ENCODE measurements around the gene CIBAR2.

DNA sequence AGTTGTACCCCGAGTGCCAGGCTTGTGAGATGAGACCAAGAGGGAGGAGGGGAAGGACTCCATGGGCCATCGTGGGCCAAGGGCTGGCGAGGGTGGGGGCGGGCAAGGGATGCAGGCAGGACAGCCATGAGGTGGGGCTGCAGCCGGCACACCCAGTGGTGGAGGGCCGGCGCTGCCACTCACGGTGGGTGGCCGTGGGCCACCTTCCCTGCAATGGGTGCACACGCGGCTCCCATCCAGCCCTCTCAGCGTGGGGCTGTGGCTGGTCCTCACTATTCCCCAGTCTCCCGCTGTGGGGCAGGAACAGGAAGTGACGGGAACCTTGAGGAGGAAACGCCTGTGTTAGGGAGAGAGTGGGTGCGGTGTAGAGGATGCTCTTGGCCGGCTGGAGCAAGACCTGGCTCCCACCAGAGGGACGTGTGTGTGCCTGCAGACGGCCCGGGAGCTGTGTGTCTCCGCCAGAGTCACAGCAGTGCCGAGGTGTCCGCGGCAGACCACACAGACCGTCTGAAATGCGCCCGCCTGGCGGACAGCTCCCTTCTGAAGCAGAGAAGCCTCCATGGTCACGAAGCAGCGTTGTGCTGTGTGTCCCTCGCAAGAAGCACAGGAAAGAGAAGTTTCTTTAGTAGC, 23.6 kb downstream of the CIBAR2 start:
- TF ChIP-seq EZH2 (IDR thresholded peaks at IDR 0.05; ENCODE audit: low read length, missing control alignments) = no peak
- TF ChIP-seq, protein P1, sequence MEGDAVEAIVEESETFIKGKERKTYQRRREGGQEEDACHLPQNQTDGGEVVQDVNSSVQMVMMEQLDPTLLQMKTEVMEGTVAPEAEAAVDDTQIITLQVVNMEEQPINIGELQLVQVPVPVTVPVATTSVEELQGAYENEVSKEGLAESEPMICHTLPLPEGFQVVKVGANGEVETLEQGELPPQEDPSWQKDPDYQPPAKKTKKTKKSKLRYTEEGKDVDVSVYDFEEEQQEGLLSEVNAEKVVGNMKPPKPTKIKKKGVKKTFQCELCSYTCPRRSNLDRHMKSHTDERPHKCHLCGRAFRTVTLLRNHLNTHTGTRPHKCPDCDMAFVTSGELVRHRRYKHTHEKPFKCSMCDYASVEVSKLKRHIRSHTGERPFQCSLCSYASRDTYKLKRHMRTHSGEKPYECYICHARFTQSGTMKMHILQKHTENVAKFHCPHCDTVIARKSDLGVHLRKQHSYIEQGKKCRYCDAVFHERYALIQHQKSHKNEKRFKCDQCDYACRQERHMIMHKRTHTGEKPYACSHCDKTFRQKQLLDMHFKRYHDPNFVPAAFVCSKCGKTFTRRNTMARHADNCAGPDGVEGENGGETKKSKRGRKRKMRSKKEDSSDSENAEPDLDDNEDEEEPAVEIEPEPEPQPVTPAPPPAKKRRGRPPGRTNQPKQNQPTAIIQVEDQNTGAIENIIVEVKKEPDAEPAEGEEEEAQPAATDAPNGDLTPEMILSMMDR (conservative IDR thresholded peaks at IDR 0.05 in 1 of 2, IDR thresholded peaks at IDR 0.05 in 1 of 2; ENCODE audit: low read depth in 1 of 2, low read length in 2 of 2) = no peak

Data from fibroblast of lung (primary cell).